Lower lobe of right lung (tissue), 2 donors: Measurements from ENCODE around the gene TUBB1. TPM values are rescaled to one million over a fixed set of nuclear protein-coding genes. Genes with fewer than 3 reads are reported as not detected.

ENCODE experiments used
- ATAC-seq, 2 donors: fragments of 200-7000 bp; cut with Tn5 transposase; one replicate each; pipeline ENCODE4 v1.9.1; 2020 to 2022; ENCODE audit warnings: mild to moderate bottlenecking in 2 of 2, moderate library complexity in 2 of 2
- DNase-seq: peaks from one replicate; pipeline ENCODE4 v3.0.0-alpha.2; 2020
- H3K27ac ChIP-seq: fragments of 200-600 bp; one replicate; pipeline ENCODE4 v1.8.0; 2022
- H3K27me3 ChIP-seq: fragments of 200-600 bp; one replicate; pipeline ENCODE4 v1.8.0; 2022; ENCODE audit warnings: low read depth
- H3K36me3 ChIP-seq: fragments of 200-600 bp; one replicate; pipeline ENCODE4 v1.8.0; 2022; ENCODE audit warnings: mild to moderate bottlenecking
- H3K4me1 ChIP-seq: fragments of 200-600 bp; one replicate; pipeline ENCODE4 v1.8.0; 2022
- H3K4me3 ChIP-seq: fragments of 200-600 bp; one replicate; pipeline ENCODE4 v1.8.0; 2022; ENCODE audit warnings: mild to moderate bottlenecking
- H3K9me3 ChIP-seq: fragments of 200-600 bp; one replicate; pipeline ENCODE4 v1.8.0; 2022
- CTCF ChIP-seq: fragments of 200-600 bp; IDR thresholded peaks from one replicate; pipeline ENCODE4 v1.8.0; 2022; ENCODE audit warnings: antibody characterized with exemption, mild to moderate bottlenecking
- intact Hi-C: fragments of 100-400 bp; cut with DNase I; formaldehyde crosslinking; loops from one replicate; pipeline ENCODE4 v1.11.0; 2022
- total RNA-seq: library from RNA; stranded (reverse); fragmentation: NEBNext Ultra II Directional; extraction: Animal tissue kit (Norgen Biotek cat#: 25700); gene quantifications from one replicate; pipeline ENCODE4 v1.2.1, GENCODE V29; 2021
- donor health status: DM: no; HTN: yes; CAD: no; lungs with severe emphysema.

TUBB1 gene
- total RNA-seq, 1 donor from 2014 or later, result 6.5 TPM

GRCh38 chr20:58975353-58975752, 43.9 kb upstream of the TUBB1 start:
- H3K4me1 ChIP-seq, result no peaks in the 10 kb centered on the region
- no peak overlapping the region for H3K27ac ChIP-seq
- no peak overlapping the region for H3K4me3 ChIP-seq
- no peaks in the 10 kb centered on the region for H3K36me3 ChIP-seq
- peaks cover 15% of the 10 kb centered on the region for H3K9me3 ChIP-seq
- intact Hi-C loops, result no loop called here
- ATAC-seq (no peak), DNase-seq (no peak)
- TF ChIP-seq CTCF, result no peak
- H3K27me3 ChIP-seq, result no peaks in the 10 kb centered on the region

GRCh38 chr20:58976061-58976730, 43.0 kb upstream of the TUBB1 start:
- DNase-seq (no peak), ATAC-seq (no peak)
- no peak overlapping the region for H3K4me3 ChIP-seq
- no peaks in the 10 kb centered on the region for H3K4me1 ChIP-seq
- H3K36me3 ChIP-seq, result no peaks in the 10 kb centered on the region
- peaks cover 15% of the 10 kb centered on the region for H3K9me3 ChIP-seq
- TF ChIP-seq CTCF, result no peak
- H3K27me3 ChIP-seq, result no peaks in the 10 kb centered on the region
- intact Hi-C loops, result no loop called here
- H3K27ac ChIP-seq, result no peak overlapping the region

GRCh38 chr20:58978351-58979190, 40.7 kb upstream of the TUBB1 start:
- Histone ChIP-seq H3K9me3 (peaks cover 15% of the 10 kb centered on the region), H3K4me1 (peaks cover 19% of the 10 kb centered on the region), H3K36me3 (no peaks in the 10 kb centered on the region), H3K27ac (no peak overlapping the region), H3K27me3 (no peaks in the 10 kb centered on the region), H3K4me3 (no peak overlapping the region)
- intact Hi-C loops, result no loop called here
- DNase-seq, result no peak
- TF ChIP-seq CTCF, result no peak
- ATAC-seq, result no peak

- ATAC-seq, result peak; percentile 97
- peaks cover 2% of the 10 kb centered on the region for H3K36me3 ChIP-seq
- H3K4me1 ChIP-seq, result peaks cover 32% of the 10 kb centered on the region
- H3K27me3 ChIP-seq, result no peaks in the 10 kb centered on the region
- no peak for TF ChIP-seq CTCF
- intact Hi-C loops, result no loop called here
- H3K27ac ChIP-seq, result peak within 1 kb of the TSS; percentile 80
- H3K9me3 ChIP-seq, result peaks cover 5% of the 10 kb centered on the region
- H3K4me3 ChIP-seq, result peak within 1 kb of the TSS; percentile 72
- peak; percentile 89 for DNase-seq
These were observed 38.3 kb upstream of the TUBB1 start, which contains the start of gene NELFCD for GRCh38 chr20:58980711-58981627. TSS of gene NELFCD (plus strand) at chr20:58981256. CDS start at chr20:58981310, 54 bp downstream.
